H1 (cell line): Measurements from ENCODE around the gene ADA. TPM values are rescaled to one million over a fixed set of nuclear protein-coding genes. Genes with fewer than 3 reads are reported as not detected.

Source experiments
- CTCF ChIA-PET: fragments of 300-600 bp; sonication (Branson Sonifier 250); formaldehyde crosslinking; loops from one replicate; lab custom pipeline; 2021; ENCODE audit not compliant: partially characterized antibody; lab: Charles Lee
- POLR2A ChIA-PET: fragments of 300-600 bp; sonication (Branson Sonifier 250); formaldehyde crosslinking; loops from one replicate; lab custom pipeline; 2021; ENCODE audit warnings: inconsistent platforms; ENCODE audit not compliant: partially characterized antibody; lab: Charles Lee
- DNase-seq, 2 experiments: peaks; one replicate each; pipeline versions ENCODE4 v3.0.0 to v3.0.0-alpha.2; 2010 to 2022; ENCODE audit warnings: low spot score in 2 of 2, low read depth in 1 of 2, mixed read lengths in 1 of 2
- FAIRE-seq: peaks from 2 replicates; lab custom pipeline; 2011; peaks lifted over from hg19 to GRCh38; lab: Jason Lieb, UNC
- H2AFZ ChIP-seq: 2 replicates; pipeline ENCODE4 v1.8.1; 2012; ENCODE audit warnings: low read length, inconsistent platforms
- H2AK5ac ChIP-seq: 2 replicates; pipeline ENCODE4 v1.6.1; 2013; ENCODE audit warnings: low read depth, low read length
- H2BK120ac ChIP-seq: replicated peaks from 2 replicates; pipeline ENCODE3; 2013; ENCODE audit warnings: low read depth, low read length, inconsistent platforms
- H2BK12ac ChIP-seq: 2 replicates; pipeline ENCODE4 v1.6.1; 2013; ENCODE audit warnings: low read depth, low read length
- H2BK15ac ChIP-seq: 2 replicates; pipeline ENCODE4 v1.6.1; 2013; ENCODE audit warnings: low read length
- H2BK20ac ChIP-seq: 2 replicates; pipeline ENCODE4 v1.6.1; 2013; ENCODE audit warnings: low read length
- H2BK5ac ChIP-seq: 2 replicates; pipeline ENCODE4 v1.6.1; 2013; ENCODE audit warnings: low read depth, low read length
- H3K14ac ChIP-seq: 2 replicates; pipeline ENCODE4 v1.6.1; 2013; ENCODE audit warnings: inconsistent platforms; ENCODE audit not compliant: insufficient read length
- H3K18ac ChIP-seq: 2 replicates; pipeline ENCODE4 v1.6.1; 2013; ENCODE audit warnings: low read length; ENCODE audit errors: extremely low read depth
- H3K23ac ChIP-seq: 2 replicates; pipeline ENCODE4 v1.6.1; 2013; ENCODE audit warnings: inconsistent platforms; ENCODE audit not compliant: insufficient read length
- H3K23me2 ChIP-seq: 2 replicates; pipeline ENCODE4 v1.6.1; 2013; ENCODE audit warnings: low read depth, low read length
- H3K27ac ChIP-seq: 2 replicates; pipeline ENCODE4 v1.6.1; 2011; ENCODE audit warnings: low read depth, low read length, inconsistent platforms
- H3K27me3 ChIP-seq, 4 experiments: replicated peaks in 1 of 4; 1 replicate in 1 of 4; 2 replicates in 3 of 4; pipeline versions ENCODE4 v1.6.1 to v1.8.1; 2011 to 2013; ENCODE audit warnings: low read length in 3 of 4, mild to moderate bottlenecking in 3 of 4, inconsistent platforms in 2 of 4, mixed read lengths in 2 of 4, moderate library complexity in 1 of 4; ENCODE audit not compliant: control insufficient read depth in 3 of 4, insufficient read depth in 3 of 4; ENCODE audit errors: extremely low read depth in 1 of 4
- H3K36me3 ChIP-seq, 4 experiments: 2 replicates each; pipeline versions ENCODE4 v1.6.1 to v1.8.1; 2011 to 2013; ENCODE audit warnings: mild to moderate bottlenecking in 4 of 4, low read length in 3 of 4, moderate library complexity in 2 of 4, control low read depth in 1 of 4, inconsistent platforms in 1 of 4; ENCODE audit not compliant: insufficient read depth in 4 of 4, control insufficient read depth in 2 of 4
- H3K4ac ChIP-seq: replicated peaks from 2 replicates; pipeline ENCODE3; 2013; ENCODE audit warnings: low read length, low read depth, mixed read lengths, inconsistent platforms; ENCODE audit not compliant: insufficient read length
- H3K4me1 ChIP-seq, 4 experiments: replicated peaks in 1 of 4; 1 replicate in 1 of 4; 2 replicates in 3 of 4; pipeline versions ENCODE4 v1.6.1 to v1.8.1; 2011 to 2013; ENCODE audit warnings: low read length in 3 of 4, inconsistent platforms in 2 of 4, mixed read lengths in 1 of 4; ENCODE audit not compliant: insufficient read depth in 4 of 4, control insufficient read depth in 3 of 4
- H3K4me2 ChIP-seq, 2 experiments: 2 replicates each; pipeline versions ENCODE4 v1.6.1 to v1.8.1; 2011 to 2013; ENCODE audit warnings: low read depth in 2 of 2, low read length in 2 of 2, control low read depth in 1 of 2, inconsistent platforms in 1 of 2, mild to moderate bottlenecking in 1 of 2; ENCODE audit not compliant: insufficient read depth in 1 of 2
- H3K4me3 ChIP-seq, 4 experiments: fragments of 200-600, 300-600 bp in 1 of 4; sonication (generic), shearing (Covaris generic), sonication (Bioruptor Twin) in 1 of 4; 2 replicates each; pipeline versions ENCODE4 v1.5.1 to v1.8.1; 2011 to 2016; ENCODE audit warnings: low read length in 4 of 4, low read depth in 3 of 4, control low read depth in 2 of 4, inconsistent platforms in 2 of 4, mild to moderate bottlenecking in 2 of 4, mixed read lengths in 1 of 4, moderate library complexity in 1 of 4; ENCODE audit not compliant: insufficient read depth in 2 of 4; ENCODE audit errors: extremely low read depth in 1 of 4
- H3K56ac ChIP-seq: replicated peaks from 2 replicates; pipeline ENCODE3; 2013; ENCODE audit warnings: low read depth, mild to moderate bottlenecking, mixed read lengths, low read length, inconsistent platforms; ENCODE audit not compliant: insufficient read length
- H3K79me1 ChIP-seq: 2 replicates; pipeline ENCODE4 v1.6.1; 2013; ENCODE audit warnings: low read depth, low read length, control low read depth
- H3K79me2 ChIP-seq, 2 experiments: 2 replicates each; pipeline versions ENCODE4 v1.6.1 to v1.8.1; 2012 to 2013; ENCODE audit warnings: low read length in 2 of 2, mild to moderate bottlenecking in 2 of 2, inconsistent platforms in 1 of 2; ENCODE audit not compliant: insufficient read depth in 2 of 2, control insufficient read depth in 1 of 2
- H3K9ac ChIP-seq, 4 experiments: replicated peaks in 1 of 4; 1 replicate in 1 of 4; 2 replicates in 3 of 4; pipeline versions ENCODE4 v1.6.1 to v1.8.1; 2011 to 2013; ENCODE audit warnings: low read depth in 3 of 4, low read length in 3 of 4, control low read depth in 2 of 4, mild to moderate bottlenecking in 2 of 4, moderate library complexity in 2 of 4, inconsistent platforms in 1 of 4; ENCODE audit errors: extremely low read depth in 1 of 4
- H3K9me3 ChIP-seq, 2 experiments: 2 replicates each; pipeline versions ENCODE4 v1.6.1 to v1.8.1; 2012 to 2013; ENCODE audit warnings: mild to moderate bottlenecking in 2 of 2, moderate library complexity in 2 of 2, control low read depth in 1 of 2, inconsistent platforms in 1 of 2, low read depth in 1 of 2, low read length in 1 of 2, mixed read lengths in 1 of 2; ENCODE audit not compliant: insufficient read depth in 2 of 2
- H4K20me1 ChIP-seq, 2 experiments: replicated peaks in 1 of 2; 2 replicates each; pipeline versions ENCODE3 to v1.8.1; 2011 to 2013; ENCODE audit warnings: inconsistent platforms in 2 of 2, low read length in 2 of 2, mild to moderate bottlenecking in 1 of 2; ENCODE audit not compliant: insufficient read depth in 2 of 2, control insufficient read depth in 1 of 2
- H4K5ac ChIP-seq: 2 replicates; pipeline ENCODE4 v1.6.1; 2013; ENCODE audit warnings: low read length, low read depth, mixed read lengths, inconsistent platforms; ENCODE audit not compliant: insufficient read length
- H4K8ac ChIP-seq: 2 replicates; pipeline ENCODE4 v1.8.0; 2013; ENCODE audit warnings: mild to moderate bottlenecking, moderate library complexity, low read length, inconsistent platforms; ENCODE audit not compliant: insufficient read depth; ENCODE audit errors: extremely low read depth
- H4K91ac ChIP-seq: replicated peaks from 2 replicates; pipeline ENCODE3; 2013; ENCODE audit warnings: low read length, mixed read lengths, inconsistent platforms; ENCODE audit not compliant: insufficient read length
- BCL11A ChIP-seq, 2 experiments: IDR thresholded peaks; one replicate each; pipeline ENCODE4 v1.6.1; 2011; ENCODE audit warnings: low read depth in 2 of 2, low read length in 2 of 2, mild to moderate bottlenecking in 2 of 2
- CHD2 ChIP-seq: IDR thresholded peaks from 2 replicates; pipeline ENCODE4 v1.6.1; 2012; ENCODE audit warnings: low read length, improper control_type of control experiment
- CTBP2 ChIP-seq: IDR thresholded peaks from 2 replicates; pipeline ENCODE4 v1.7.0; 2011; ENCODE audit warnings: borderline replicate concordance, mild to moderate bottlenecking, moderate library complexity, mixed read lengths, low read length; ENCODE audit not compliant: insufficient read depth, insufficient read length
- NRF1 ChIP-seq: IDR thresholded peaks from 2 replicates; pipeline ENCODE4 v1.6.1; 2011; ENCODE audit warnings: mild to moderate bottlenecking, low read depth, low read length, improper control_type of control experiment
- RBBP5 ChIP-seq: IDR thresholded peaks from 2 replicates; pipeline ENCODE4 v1.7.1; 2012; ENCODE audit warnings: low read depth, mild to moderate bottlenecking, inconsistent platforms, low read length, moderate library complexity, borderline replicate concordance
- SP2 ChIP-seq: IDR thresholded peaks from 2 replicates; pipeline ENCODE4 v1.6.1; 2012; ENCODE audit warnings: mild to moderate bottlenecking, low read length, inconsistent platforms
- WGBS, 2 experiments: shearing (Covaris generic) in 1 of 2; methylation state at CpG; one replicate each; pipeline versions ENCODE4 v1.1.6 to v1.1.7; 2013 to 2015; ENCODE audit warnings: low lambda C conversion rate in 2 of 2, mixed read lengths in 2 of 2, inconsistent platforms in 1 of 2, low coverage in 1 of 2, missing lambda C conversion rate in 1 of 2; ENCODE audit not compliant: insufficient replicate concordance in 2 of 2, insufficient coverage in 1 of 2, insufficient read length in 1 of 2; ENCODE audit errors: extremely low coverage in 1 of 2, missing lambda C conversion rate in 1 of 2; 5-methylcytosine and 5-hydroxymethylcytosine counted together
- polyA plus RNA-seq, 7 experiments: library from polyadenylated mRNA; depleted of rRNA in 3 of 7; stranded (reverse) in 5 of 7; unstranded in 2 of 7; fragments of >200 nt in 5 of 7; fragments of 200-250 nt in 2 of 7; gene quantifications; 1 replicate in 5 of 7; 2 replicates in 1 of 7; 4 replicates in 1 of 7; pipeline versions ENCODE4 v1.2.1 to v1.2.3, GENCODE V29; 2011 to 2013; ENCODE audit warnings: missing spikeins in 2 of 7, mixed read lengths in 2 of 7
- total RNA-seq: library from RNA; stranded (reverse); fragmentation: NEBNext Ultra II Directional; extraction: Animal tissue kit (Norgen Biotek cat#: 25700); gene quantifications from 2 replicates; pipeline ENCODE4 v1.2.1, GENCODE V29; 2021

The ADA gene
- total and polyA plus RNA-seq, 2 of the 8 experiments (the other 6 are each of a cell fraction or from before 2014, with no cell fraction given): 19.9 to 32.8 TPM

DNA sequence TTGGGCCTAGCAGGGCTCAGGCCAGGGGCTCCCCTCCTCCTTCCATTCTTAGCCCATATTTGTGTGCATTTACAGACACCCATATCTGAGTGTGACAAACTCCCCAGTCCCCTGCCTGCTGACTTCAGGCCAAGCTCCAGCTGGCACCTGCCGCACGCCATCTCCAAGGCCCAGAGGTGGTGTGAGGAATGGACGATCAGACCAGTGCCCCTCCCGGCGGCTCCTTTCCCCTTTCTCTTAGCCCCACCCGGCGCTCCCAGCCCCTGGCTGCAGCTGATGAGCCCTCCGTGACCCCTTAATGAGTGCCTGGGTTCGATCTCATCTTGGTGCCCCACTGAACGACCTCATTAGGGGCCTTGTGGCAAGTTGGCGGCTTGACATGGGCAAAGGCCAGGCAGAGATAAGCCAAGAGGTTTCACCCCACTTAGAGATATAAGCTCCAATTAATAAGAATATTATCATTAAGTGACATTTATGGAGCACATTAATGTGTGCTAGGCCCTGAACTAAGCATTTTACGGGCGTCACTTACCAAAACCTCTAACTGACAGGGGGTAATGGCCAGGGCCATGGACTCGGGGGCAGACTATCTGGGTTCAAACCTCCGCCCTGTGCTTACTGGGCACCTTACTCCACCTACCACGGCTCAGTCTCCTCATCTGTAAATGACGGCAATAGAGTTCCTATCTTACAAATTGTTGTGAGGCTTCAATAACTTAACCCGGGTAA is 17.5 kb downstream of the ADA start:
- Histone ChIP-seq H2BK12ac (no peak overlapping the region), H2AK5ac (no peak overlapping the region), H3K14ac (no peak overlapping the region), H4K5ac (no peak overlapping the region), H2BK120ac (no peak overlapping the region), H3K27ac (no peak overlapping the region), H4K20me1 (no peaks in the 10 kb centered on the region), H4K91ac (no peak overlapping the region), H3K4ac (no peak overlapping the region), H3K9me3 (no peaks in the 10 kb centered on the region), H2AFZ (no peak overlapping the region), H3K4me2 (no peak overlapping the region), H3K4me1 (peaks cover 0 to 3% (median 0%) of the 10 kb centered on the region in 4 experiments; a peak in 1 of 7 replicates), H3K4me3 (no peak overlapping the region), H3K79me2 (no peaks in the 10 kb centered on the region), H3K79me1 (no peaks in the 10 kb centered on the region; the same call in 1 of the 2 replicates), H2BK5ac (no peak overlapping the region), H3K9ac (no peak overlapping the region), H3K56ac (no peak overlapping the region), H3K18ac (no peak overlapping the region), H2BK20ac (no peak overlapping the region), H3K36me3 (no peaks in the 10 kb centered on the region), H3K27me3 (no peaks in the 10 kb centered on the region), H3K23ac (no peak overlapping the region), H4K8ac (no peak overlapping the region), H3K23me2 (no peaks in the 10 kb centered on the region), H2BK15ac (no peak overlapping the region)
- no peak for FAIRE-seq
- WGBS, 2 experiments: 79% methylated on average over 13 of the region's 18 CpGs; no CpG with 5 or more reads in 1 of the 2 experiments
- no peak for TF ChIP-seq RBBP5
- TF ChIP-seq BCL11A (IDR thresholded peaks at IDR 0.05; ENCODE audit: low read depth in 2 of 2, low read length in 2 of 2): no peak
- TF ChIP-seq CTBP2: no peak
- TF ChIP-seq SP2: no peak
- no peak for TF ChIP-seq CHD2
- no peak for TF ChIP-seq NRF1
- no peak for DNase-seq
- POLR2A ChIA-PET: interaction anchor here (1.1 kb wide), 1 partner anchor 9 kb away, joined by 3 read pairs; no protein-coding TSS in a partner anchor
- CTCF ChIA-PET: interaction anchor here (1.0 to 3.8 kb wide), 4 partner anchors 9 to 233 kb away, joined by 3 to 18 read pairs (median 8); no protein-coding TSS in a partner anchor
